AG04449 (cell line): ENCODE results near the gene SNX20.

ENCODE experiments used
- CTCF ChIA-PET: fragments of 350-600 bp; formaldehyde crosslinking; extraction: SDS; loops from one replicate; lab custom pipeline; 2021; ENCODE audit warnings: antibody characterized with exemption; lab: Yijun Ruan, JAX
- POLR2A ChIA-PET: fragments of 400-600, 350-600 bp; formaldehyde crosslinking; extraction: SDS; loops from one replicate; lab custom pipeline; 2020; ENCODE audit warnings: antibody characterized with exemption, inconsistent platforms; lab: Yijun Ruan, JAX
- DNase-seq: peaks from one replicate; pipeline ENCODE4 v3.0.0-alpha.2; 2010; ENCODE audit warnings: low read depth, low spot score
- H3K4me3 ChIP-seq: 2 replicates; pipeline ENCODE4 v1.5.1; 2011; ENCODE audit warnings: low read depth, mild to moderate bottlenecking, control low read depth, low read length
- TF ChIP-seq, protein P1 (sequence below): IDR thresholded peaks from one replicate; pipeline ENCODE4 v1.5.1; 2011; ENCODE audit warnings: mild to moderate bottlenecking, moderate library complexity, low read length, control low read depth, inconsistent platforms; ENCODE audit not compliant: insufficient read depth; ENCODE audit errors: missing control alignments

The SNX20 gene

DNA sequence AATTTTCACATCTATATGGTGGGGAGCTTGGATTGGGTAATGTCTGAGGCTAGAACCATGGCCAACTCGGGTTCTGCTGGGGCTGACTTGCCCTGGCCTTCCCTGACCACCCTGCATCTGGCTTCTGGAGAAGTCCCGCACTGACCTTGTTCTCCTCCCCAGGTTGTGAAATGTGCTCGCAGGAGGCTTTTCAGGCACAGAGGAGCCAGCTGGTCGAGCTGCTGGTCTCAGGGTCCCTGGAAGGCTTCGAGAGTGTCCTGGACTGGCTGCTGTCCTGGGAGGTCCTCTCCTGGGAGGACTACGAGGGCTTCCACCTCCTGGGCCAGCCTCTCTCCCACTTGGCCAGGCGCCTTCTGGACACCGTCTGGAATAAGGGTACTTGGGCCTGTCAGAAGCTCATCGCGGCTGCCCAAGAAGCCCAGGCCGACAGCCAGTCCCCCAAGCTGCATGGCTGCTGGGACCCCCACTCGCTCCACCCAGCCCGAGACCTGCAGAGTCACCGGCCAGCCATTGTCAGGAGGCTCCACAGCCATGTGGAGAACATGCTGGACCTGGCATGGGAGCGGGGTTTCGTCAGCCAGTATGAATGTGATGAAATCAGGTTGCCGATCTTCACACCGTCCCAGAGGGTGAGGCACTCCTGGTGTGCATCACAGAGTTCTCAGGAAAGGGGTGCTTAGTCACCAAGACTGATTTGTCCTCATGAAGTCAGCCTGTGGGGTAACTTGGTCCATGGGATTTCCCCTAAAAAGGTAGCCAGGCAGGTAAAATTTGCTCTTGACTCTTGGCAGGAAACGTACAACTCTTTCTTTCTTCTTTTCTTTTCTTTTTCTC lies 18.4 kb upstream of the SNX20 start:
- DNase-seq = no peak
- POLR2A ChIA-PET = no interaction called here
- CTCF ChIA-PET = interaction anchor here (1.4 to 2.6 kb wide), 2 partner anchors 34 kb away, joined by 5 to 8 read pairs; no protein-coding TSS in a partner anchor

DNA sequence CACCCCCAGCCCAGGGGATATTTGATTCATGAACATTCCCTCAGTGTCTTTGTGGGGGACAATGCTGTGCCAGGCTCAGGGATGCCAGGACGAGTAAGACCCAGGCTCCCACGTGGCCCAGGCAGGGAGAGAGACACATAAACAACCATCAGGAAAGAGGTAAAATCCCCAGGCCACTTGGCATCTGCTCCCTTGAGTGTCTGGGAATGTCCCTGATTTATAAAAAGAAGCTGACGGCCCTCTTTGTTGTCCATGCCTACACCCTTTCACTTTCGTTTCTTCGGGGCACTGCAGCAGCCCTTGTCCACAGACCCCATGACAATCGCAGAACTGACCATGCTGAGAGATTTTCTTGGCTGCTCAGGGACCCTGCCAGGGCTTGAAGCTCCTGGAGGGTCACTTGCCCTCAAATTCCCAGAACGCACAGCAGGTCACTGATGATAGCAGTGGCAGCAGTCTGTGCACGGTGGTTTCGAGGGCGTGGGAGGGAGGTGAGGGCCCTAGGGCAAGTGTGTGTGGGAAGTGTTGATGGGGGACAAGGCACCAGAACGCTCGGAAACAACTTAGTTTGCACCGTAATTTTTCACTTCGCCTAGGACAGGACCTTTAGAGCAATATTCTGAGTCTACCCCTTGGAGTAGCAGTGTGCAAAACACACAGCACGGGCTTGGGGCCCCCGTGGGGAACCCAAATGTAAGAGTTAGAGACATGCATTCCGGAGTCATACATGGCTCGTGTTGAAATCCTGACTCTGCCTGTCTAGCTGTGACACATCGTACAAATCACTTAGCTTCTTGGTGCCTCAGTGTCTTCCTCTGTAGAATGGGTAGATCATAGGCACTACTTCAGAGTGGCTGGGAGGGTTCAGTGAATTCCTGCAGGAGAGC lies 17.0 kb upstream of the SNX20 start:
- TF ChIP-seq, protein P1, sequence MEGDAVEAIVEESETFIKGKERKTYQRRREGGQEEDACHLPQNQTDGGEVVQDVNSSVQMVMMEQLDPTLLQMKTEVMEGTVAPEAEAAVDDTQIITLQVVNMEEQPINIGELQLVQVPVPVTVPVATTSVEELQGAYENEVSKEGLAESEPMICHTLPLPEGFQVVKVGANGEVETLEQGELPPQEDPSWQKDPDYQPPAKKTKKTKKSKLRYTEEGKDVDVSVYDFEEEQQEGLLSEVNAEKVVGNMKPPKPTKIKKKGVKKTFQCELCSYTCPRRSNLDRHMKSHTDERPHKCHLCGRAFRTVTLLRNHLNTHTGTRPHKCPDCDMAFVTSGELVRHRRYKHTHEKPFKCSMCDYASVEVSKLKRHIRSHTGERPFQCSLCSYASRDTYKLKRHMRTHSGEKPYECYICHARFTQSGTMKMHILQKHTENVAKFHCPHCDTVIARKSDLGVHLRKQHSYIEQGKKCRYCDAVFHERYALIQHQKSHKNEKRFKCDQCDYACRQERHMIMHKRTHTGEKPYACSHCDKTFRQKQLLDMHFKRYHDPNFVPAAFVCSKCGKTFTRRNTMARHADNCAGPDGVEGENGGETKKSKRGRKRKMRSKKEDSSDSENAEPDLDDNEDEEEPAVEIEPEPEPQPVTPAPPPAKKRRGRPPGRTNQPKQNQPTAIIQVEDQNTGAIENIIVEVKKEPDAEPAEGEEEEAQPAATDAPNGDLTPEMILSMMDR = no peak
- ChIA-PET POLR2A (no interaction called here), CTCF (interaction anchor here (1.7 to 2.6 kb wide), 2 partner anchors 33 to 109 kb away, joined by 4 to 8 read pairs; no protein-coding TSS in a partner anchor)
- H3K4me3 ChIP-seq = peak overlapping the region; percentile 27
- DNase-seq = no peak

More for the DNA sequence above, 18.4 kb upstream of the SNX20 start:
- no peak overlapping the region for H3K4me3 ChIP-seq
- TF ChIP-seq, protein P1 = no peak

DNA sequence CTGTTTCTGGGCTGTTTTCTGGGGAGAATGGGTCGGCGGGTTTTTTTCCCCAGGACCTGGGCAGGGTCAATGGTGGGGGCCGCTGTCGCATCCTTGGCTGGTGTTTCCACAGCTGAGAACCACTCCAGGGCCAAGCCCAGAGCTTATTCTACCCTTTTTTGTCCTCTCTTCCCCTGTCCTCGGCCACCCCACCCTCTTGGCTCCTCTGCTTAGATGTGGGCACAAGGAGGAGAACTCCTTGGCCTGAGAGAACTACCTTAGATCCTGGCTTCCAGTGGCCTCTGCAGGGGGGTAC lies 16.3 kb upstream of the SNX20 start:
- ChIA-PET CTCF (interaction anchor here (1.7 to 2.6 kb wide), 2 partner anchors 32 to 109 kb away, joined by 4 to 8 read pairs; no protein-coding TSS in a partner anchor), POLR2A (no interaction called here)
- H3K4me3 ChIP-seq = no peak overlapping the region
- TF ChIP-seq, protein P1 = no peak
- DNase-seq = no peak

DNA sequence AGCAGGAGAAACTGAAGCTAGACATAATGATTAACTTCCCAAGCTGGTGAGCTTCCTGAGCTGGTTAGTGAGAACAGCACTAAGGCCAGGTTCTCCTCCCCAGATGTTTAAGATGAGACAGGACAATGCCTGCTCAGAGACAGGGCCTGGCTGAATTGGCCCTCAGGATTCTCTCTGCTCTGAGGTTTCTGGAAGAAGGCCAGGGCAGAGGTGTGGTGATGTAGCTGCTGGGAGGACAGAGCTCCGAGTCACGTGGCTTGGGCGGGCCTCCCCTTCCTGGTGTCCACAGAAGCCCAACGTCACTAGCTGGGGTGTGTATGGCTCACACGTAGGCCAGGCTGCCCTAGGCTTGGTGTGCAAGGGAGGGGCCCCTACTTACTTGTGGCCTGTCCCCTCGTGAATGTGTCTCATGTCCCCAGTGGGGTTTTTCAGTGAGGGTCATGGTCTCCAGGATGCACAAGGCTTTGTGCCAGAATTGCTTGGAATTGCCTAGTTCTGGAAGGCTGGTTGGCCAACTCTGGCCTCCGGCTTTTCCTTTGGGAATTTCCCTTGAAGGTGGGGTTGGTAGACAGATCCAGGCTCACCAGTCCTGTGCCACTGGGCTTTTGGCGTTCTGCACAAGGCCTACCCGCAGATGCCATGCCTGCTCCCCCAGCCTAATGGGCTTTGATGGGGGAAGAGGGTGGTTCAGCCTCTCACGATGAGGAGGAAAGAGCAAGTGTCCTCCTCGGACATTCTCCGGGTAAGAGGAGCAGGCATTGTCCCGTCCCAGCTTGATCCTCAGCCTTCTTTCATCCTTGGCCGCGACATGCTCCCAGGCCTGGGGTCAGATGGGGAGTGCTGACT lies 15.7 kb upstream of the SNX20 start:
- TF ChIP-seq, protein P1 = no peak
- POLR2A ChIA-PET = no interaction called here
- DNase-seq = no peak
- no peak overlapping the region for H3K4me3 ChIP-seq
- CTCF ChIA-PET = interaction anchor here (2.6 kb wide), 1 partner anchor 31 kb away, joined by 8 read pairs; no protein-coding TSS in a partner anchor

DNA sequence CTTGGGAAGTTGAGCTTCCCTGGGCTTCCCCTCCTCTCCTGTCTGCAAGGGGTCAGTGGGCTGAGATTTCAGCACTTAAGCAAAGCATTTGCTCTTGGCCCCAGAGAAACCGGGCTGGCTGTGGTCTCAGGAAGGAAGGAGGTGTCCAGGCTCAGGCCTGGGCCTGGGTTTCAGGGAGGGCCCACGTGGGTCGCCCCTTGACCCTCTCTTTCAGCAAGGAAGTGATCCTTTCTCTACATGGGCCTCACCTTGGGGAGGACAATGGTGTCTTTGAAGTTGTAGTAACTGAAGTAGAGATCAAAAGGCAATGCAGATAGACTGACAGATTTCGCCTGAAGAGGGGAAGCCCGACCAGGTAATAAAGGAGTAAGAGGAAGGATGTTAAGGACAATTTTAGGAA lies 15.0 kb upstream of the SNX20 start:
- CTCF ChIA-PET = no interaction called here
- DNase-seq = no peak
- TF ChIP-seq, protein P1 = no peak
- H3K4me3 ChIP-seq = no peak overlapping the region
- POLR2A ChIA-PET = no interaction called here
